DMS 273 treated with DMSO at 0.1 percent for 48 hours (cell line): ENCODE data around the gene GDF11.
"Not testable (repeated sequence)": the region's sequence is repeated elsewhere in the genome, so short reads cannot be mapped to it uniquely, and the experiment has no call there.

Source experiments
- DNase-seq: peaks from one replicate; lab custom pipeline; 2025; lab: John Stamatoyannopoulos, UW

The GDF11 gene

GRCh38 chr12:55741931-55742680 is 816 bp upstream of the GDF11 start:
- DNase-seq: no peak

GRCh38 chr12:55743406-55744339 is 751 bp downstream of the GDF11 start:
- no peak for DNase-seq

GRCh38 chr12:55744340-55745030 is 1.6 kb downstream of the GDF11 start:
- no peak for DNase-seq

GRCh38 chr12:55745361-55746173 is 2.6 kb downstream of the GDF11 start:
- no peak for DNase-seq

- DNase-seq: no peak
Observed at GRCh38 chr12:55746174-55746912, 3.4 kb downstream of the GDF11 start.

GRCh38 chr12:55746913-55747231 is 4.0 kb downstream of the GDF11 start:
- DNase-seq: no peak

- DNase-seq: no peak
Observed at GRCh38 chr12:55748230-55748993, 5.5 kb downstream of the GDF11 start.

- no peak for DNase-seq
Observed at GRCh38 chr12:55755246-55755645, 12.3 kb downstream of the GDF11 start.

GRCh38 chr12:55757701-55758100 is 14.8 kb downstream of the GDF11 start:
- no peak for DNase-seq

- DNase-seq: not testable (repeated sequence)
Observed at GRCh38 chr12:55758575-55758974, 15.7 kb downstream of the GDF11 start.

- no peak for DNase-seq
Observed at GRCh38 chr12:55760663-55761062, 17.7 kb downstream of the GDF11 start.

- DNase-seq: no peak
Observed at GRCh38 chr12:55762646-55763045, 19.7 kb downstream of the GDF11 start.

- DNase-seq: no peak
Observed at GRCh38 chr12:55765736-55766290, 22.9 kb downstream of the GDF11 start.

- no peak for DNase-seq
Observed at GRCh38 chr12:55767156-55767555, 24.2 kb downstream of the GDF11 start.

- DNase-seq: no peak
Observed at GRCh38 chr12:55771736-55772135, 28.8 kb downstream of the GDF11 start.

GRCh38 chr12:55777856-55778255 is 34.9 kb downstream of the GDF11 start:
- no peak for DNase-seq

GRCh38 chr12:55780685-55781084 is 37.8 kb downstream of the GDF11 start:
- no peak for DNase-seq

GRCh38 chr12:55788546-55788945 is 45.6 kb downstream of the GDF11 start:
- no peak for DNase-seq

- no peak for DNase-seq
Observed at GRCh38 chr12:55789171-55789570, 46.2 kb downstream of the GDF11 start.

- DNase-seq: no peak
Observed at GRCh38 chr12:55789893-55790292, 47.0 kb downstream of the GDF11 start.
